NCI-H1694 treated with DMSO at 0.1 percent for 48 hours (cell line): ENCODE data around the gene EEF1A2.
"Not testable (repeated sequence)": the region's sequence is repeated elsewhere in the genome, so short reads cannot be mapped to it uniquely, and the experiment has no call there.

ENCODE experiments used
- DNase-seq: peaks from one replicate; lab custom pipeline; 2025; lab: John Stamatoyannopoulos, UW

Gene EEF1A2

GRCh38 chr20:63520504-63520933 is 21.6 kb upstream of the EEF1A2 start, which contains the start of gene PPDPF:
Gene PPDPF, plus strand, starts transcription at chr20:63520765. Its CDS starts 544 bp downstream, at chr20:63521309.
- DNase-seq, result peak; percentile 32

DNA sequence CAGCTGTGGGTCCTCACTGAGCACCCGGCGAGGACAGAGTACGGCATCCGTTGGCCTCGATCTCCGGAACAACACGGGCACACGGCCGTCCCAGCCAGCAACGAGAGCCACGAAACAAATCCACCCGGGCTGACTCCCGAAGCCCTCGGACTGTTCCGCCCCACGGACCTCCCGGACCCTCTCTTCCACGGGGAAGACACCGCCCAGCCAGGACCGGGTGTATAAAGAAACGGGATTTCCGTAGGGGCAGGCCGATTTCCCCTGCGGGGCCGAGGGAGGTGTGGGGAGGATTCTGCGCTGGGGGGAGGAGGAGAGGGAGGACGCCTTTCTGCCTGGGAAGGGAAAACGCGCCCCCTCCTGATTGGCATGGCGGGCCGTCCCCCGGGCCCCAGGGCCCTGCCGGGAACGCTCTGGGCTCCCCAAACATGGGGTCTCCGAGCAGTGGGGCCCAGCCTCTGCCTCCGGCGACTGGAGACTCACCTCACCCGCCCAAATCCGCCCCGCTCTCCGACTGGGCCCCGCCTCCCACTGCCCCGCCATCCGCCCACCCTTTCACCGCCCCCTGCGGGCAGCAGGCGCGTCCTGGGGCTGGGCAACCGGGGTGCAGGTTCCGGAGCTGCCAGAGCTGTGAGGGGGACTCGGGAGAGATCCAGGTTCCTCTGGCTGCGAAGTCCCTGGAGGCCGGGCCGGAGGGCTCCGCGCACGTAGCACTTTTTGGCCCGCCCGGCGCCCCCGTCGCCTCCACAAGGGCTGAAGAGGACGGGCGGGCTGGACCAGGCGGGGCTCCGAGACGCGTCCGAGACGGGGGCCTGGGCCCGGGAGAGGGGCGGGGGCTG is 21.0 kb upstream of the EEF1A2 start:
- DNase-seq, result no peak

DNA sequence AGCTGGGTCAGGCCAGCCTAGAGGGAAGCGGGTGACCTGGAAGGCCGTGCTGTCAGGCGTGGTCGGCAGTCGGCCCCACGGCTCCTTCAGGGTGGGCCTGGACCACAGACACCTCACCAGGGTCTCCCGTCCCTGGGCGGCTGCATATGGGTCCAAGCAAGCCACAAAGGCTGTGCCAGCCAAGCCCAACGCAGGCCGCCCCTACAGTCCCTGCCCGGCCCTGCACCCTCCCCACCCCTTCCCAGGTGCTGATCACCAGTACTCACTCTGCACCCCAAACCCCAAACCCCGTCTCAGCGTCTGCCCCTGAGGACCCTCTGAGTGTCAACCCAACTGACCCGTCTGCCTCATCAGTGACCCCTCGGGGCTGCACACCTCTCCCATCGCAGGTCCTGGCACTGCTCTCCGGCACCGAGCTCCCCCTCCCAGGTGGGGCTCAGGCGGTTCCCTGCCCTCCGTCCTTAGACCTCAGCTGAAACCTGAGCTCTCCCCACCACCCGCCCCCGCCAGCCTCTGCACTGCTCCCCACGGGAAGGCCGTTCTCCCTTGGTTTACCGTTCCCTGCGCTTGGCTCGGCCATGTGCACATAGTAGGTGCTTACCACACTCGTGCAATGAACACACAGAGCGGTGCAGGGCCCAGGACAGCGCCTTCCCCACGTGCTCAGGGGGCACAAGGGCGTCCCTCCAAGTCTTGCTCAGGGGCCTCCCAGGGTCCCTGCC is 20.2 kb upstream of the EEF1A2 start:
- no peak for DNase-seq

DNA sequence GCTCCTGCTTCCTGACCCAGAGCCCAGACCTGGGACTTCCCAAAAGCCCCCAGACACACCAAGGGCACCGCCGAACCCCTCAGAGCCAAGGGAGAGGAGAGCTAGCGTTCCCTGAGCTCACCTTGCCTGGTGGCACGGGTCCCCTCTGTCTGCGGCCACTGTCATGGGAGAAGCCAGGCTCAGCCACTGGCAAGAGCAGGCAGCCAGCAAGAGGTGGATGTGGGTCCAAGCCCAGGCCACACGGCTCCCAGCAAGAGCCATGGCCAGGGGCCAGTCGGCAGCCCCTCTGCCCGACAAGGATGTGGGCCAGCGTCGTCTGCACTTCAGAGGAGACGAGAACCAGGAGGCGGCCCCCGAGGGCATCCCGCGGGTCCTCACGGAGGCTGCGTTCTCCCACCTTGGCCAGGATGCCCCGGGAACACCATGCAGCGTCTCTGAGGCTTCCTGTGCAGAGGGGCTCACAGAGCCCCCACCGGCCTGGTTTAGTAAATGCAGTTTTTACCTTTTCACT is 19.5 kb upstream of the EEF1A2 start:
- no peak for DNase-seq

- no peak for DNase-seq
Observed at GRCh38 chr20:63517376-63518309, 18.8 kb upstream of the EEF1A2 start.

DNA sequence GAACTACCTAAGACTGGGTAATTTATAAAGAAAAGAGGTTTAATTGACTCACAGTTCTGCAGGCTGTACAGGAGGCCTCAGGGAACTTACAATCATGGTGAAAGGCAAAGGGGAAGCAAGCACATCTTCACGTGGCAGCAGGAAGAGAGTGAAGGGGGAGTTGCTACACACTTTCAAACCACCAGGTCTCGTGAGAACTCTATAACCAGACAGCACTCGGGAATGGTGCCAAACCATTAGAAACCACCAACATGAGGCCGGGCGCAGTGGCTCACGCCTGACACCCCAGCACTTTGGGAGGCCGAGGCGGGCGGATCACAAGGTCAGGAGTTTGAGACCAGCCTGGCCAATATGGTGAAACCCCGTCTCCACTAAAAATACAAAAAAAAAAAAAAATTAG is 15.6 kb upstream of the EEF1A2 start:
- DNase-seq, result not testable (repeated sequence)

DNA sequence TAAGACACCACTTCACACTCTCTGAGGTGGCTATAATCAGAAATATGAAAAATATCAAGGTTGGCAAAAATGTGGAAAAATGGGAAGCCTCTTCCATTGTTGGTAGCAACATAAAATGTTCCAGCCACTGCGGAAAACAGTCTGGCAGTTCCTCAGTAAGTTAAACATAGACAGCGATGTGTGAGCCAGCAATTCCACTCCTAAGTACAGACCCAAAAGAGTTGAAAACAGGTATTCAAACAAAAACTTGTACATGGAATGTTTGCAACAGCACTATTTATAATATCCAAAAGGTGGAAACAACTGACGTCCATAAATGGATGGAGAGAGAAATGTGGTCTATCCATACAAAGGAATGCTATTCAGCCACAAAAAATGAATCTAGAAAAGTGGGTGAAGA is 14.3 kb upstream of the EEF1A2 start:
- DNase-seq, result no peak

DNA sequence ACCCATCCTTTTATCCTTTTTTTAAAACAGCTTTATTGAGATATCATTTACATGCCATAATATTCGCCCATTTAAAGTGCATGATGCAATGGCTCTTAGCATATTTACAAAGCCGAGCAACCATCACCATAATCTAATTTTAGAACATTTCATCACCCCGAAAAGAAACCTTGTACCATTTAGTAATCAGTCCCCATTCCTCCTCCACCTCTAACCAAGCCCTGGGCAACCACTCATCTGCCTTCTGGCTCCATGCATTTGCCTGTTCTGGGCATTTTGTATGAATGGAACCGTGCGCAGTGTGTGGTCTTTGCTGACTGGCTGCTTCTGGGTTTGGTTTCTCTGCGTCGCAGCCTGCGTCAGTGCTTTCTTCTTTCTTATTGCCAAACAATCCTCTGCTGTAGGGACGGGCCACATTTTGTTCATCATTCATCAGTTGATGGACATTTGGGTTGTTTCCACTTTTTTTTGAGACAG is 10.2 kb upstream of the EEF1A2 start:
- DNase-seq, result no peak

GRCh38 chr20:63508072-63508768 is 9.3 kb upstream of the EEF1A2 start:
- no peak for DNase-seq

- DNase-seq, result no peak
Observed at GRCh38 chr20:63507083-63507743, 8.3 kb upstream of the EEF1A2 start.

DNA sequence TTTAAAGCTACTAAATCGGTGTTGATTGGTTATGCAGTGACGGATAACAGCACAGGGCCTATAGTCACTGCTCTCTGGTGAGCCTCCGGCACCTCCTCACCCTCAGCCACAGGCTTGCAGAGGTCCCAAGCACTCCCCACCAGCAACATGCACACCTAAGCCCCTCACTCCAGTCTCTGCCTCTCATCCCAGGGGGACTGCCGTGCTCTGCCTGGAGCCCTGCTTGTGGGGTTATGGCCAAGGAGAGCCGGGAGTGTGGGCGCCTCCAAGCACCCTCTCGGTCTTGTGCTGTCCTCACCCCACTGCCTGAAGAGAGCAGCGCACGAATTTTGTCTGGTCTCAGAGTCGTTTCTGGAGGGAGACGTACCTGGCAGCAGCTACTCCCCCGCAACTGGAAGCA is 6.8 kb upstream of the EEF1A2 start:
- no peak for DNase-seq

DNA sequence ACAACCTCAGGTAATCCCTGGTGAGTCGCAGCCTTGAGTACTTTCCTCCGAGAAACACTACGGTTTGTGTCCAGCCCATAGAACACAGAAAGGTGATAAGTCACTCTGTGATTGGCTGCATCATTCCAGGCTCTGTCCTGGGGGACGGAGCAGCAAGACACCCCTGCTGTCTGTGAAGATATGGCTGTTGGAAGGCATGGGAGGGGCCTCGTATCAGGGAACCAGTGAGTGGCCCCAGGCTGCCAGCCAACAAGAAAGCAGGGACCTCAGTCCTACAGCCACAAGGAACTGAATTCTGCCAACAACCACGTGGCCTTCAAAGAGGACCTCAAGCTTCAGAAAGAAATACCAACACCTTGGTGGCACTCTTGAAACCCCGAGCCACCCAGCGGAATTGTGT is 6.4 kb upstream of the EEF1A2 start:
- DNase-seq, result no peak

DNA sequence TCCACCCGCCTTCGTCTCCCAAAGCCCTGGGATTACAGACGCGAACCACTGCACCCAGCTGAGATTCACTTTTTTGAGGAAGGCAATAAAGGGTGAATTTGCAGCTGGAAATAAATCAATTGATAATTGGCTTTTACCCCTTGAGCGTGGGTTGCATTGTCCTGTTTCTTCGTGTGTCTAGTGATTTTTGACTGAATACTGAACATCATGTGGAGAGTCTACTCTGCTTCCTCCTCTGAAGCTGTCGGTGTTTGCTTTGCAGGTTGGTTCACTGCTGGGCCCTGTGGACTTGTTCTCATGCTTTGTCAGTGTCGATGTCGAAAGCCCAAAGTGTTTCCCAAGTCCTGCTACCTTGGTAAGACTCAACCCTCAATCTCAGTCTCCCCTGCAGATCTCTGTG is 5.8 kb upstream of the EEF1A2 start:
- DNase-seq, result no peak

DNA sequence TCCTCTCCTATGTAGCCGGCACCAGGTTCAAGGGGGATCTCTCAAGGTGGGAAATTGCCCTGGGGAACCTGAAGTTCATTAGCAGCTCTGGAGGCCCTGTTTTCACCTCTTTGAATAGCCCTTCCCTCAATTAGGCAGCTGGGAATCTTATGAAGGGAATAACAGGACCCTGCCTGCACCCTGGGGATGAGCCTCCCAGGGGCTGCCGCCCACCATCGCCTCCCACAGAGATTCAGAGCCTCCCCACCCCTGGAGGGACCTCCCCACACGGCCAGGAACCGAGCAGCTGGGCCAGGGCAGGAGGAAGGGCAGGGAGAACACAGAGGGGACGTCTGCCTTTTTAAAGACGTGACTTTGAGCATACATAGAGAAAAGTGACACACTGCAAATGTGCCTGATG is 4.6 kb upstream of the EEF1A2 start:
- no peak for DNase-seq

DNA sequence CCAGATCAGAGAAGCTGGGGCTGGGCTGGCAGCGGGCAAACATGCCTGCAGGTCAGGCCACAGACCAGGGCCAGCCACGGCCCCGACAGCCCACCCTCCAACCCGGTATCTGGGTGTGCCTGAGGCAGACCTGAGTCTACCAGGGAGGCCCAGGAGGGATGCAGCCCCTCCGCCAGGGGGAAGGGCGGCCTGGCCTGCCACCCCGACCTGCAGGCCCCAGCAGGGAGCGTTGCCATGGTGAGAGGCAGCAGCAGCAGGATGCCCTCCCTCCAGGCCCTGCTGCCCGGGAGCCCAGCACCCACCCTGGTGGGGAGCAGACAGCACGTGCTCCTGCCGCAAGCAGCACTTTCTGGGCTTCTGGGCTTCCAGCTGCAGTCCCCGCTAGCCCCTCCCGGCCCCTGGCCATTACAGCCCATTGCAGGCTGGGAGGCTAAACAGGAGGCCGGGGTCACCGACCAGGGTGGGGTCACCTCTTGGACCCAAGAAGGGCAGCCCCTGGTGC is 3.8 kb upstream of the EEF1A2 start:
- DNase-seq, result no peak

DNA sequence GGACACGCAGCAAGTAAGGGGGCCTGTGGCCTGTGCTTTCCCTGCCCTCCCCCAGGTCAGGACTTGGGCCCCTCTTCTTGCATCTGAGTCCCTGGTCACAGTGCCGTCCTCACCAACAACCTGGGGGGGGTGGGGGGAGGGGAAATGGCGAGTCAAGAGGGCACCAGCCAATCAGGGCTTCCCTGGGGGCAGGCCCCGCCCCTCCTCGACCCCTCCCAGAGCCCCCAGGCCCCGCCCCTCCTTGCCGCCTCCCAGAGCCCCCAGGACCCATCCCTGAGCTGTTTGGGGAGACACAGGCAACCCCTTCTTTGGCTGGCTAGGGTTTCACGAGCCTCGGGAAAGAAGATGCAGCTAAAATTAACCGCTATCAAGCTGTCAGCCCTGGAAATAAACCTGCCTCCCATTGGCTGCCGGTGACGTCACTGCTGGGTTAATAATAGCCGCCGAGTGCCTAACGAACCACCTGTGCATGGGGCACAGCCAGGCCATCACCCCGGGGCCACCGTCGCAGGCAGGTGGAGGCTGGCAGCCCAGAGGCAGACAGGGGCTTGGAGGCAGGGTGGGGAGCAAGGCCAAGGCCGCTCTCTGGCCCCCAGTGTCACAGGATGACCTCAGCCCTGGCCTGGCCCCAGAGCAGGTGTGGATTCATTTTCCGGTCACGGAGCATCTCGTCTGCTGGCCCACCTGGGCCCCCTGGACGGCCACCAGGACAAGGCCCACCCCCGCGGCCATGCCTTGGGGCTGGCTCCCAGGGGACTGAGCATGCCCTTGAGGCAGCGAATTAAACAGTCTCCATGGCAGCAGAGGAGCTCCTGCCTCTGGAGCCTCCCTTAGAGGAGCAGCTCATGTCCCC is 3.2 kb upstream of the EEF1A2 start:
- peak; percentile 16 for DNase-seq

GRCh38 chr20:63500902-63501817 is 2.3 kb upstream of the EEF1A2 start:
- no peak for DNase-seq

GRCh38 chr20:63500151-63500901 is 1.4 kb upstream of the EEF1A2 start:
- no peak for DNase-seq
